Measurements from ENCODE around the gene KCNAB1.

DNA sequence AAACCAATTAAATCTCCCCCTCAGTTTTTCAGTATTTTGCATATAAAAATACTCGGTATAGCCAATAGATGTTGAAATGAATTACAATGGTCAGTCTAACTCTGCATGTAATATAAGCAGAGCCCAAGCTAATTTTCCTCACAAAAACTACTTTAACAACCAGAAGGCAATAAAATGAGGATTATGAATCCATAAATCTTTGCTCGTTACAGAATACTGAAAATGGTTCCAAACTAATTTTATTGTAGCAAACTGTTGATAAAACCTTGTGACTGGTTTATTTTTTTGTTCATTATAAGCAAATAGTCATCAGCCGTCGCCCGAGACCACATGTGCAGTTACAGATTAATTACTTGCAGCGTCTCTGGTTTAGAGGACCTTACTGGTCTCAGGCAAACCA lies 251.3 kb downstream of the KCNAB1 start:
- TF ChIP-seq, protein P1, sequence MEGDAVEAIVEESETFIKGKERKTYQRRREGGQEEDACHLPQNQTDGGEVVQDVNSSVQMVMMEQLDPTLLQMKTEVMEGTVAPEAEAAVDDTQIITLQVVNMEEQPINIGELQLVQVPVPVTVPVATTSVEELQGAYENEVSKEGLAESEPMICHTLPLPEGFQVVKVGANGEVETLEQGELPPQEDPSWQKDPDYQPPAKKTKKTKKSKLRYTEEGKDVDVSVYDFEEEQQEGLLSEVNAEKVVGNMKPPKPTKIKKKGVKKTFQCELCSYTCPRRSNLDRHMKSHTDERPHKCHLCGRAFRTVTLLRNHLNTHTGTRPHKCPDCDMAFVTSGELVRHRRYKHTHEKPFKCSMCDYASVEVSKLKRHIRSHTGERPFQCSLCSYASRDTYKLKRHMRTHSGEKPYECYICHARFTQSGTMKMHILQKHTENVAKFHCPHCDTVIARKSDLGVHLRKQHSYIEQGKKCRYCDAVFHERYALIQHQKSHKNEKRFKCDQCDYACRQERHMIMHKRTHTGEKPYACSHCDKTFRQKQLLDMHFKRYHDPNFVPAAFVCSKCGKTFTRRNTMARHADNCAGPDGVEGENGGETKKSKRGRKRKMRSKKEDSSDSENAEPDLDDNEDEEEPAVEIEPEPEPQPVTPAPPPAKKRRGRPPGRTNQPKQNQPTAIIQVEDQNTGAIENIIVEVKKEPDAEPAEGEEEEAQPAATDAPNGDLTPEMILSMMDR (IDR thresholded peaks at IDR 0.05 in 2 of 3, conservative IDR thresholded peaks at IDR 0.05 in 1 of 3; ENCODE audit: control insufficient read depth in 2 of 3, extremely low read depth in 1 of 3, insufficient read depth in 1 of 3, low read depth in 3 of 3, low read length in 3 of 3), result no peak
- TF ChIP-seq CHD2 (IDR thresholded peaks at IDR 0.05; ENCODE audit: borderline replicate concordance, low read depth, low read length) (no peak), POLR2A (IDR thresholded peaks at IDR 0.05; ENCODE audit: low read depth, low read length) (no peak), EP300 (IDR thresholded peaks at IDR 0.05; ENCODE audit: borderline replicate concordance in 1 of 2, control insufficient read depth in 1 of 2, low read depth in 2 of 2, low read length in 2 of 2) (no peak), SUZ12 (IDR thresholded peaks at IDR 0.05; ENCODE audit: unreplicated experiment) (no peak), NFXL1 (IDR thresholded peaks at IDR 0.05; ENCODE audit: borderline replicate concordance) (no peak), POLR2AphosphoS5 (IDR thresholded peaks at IDR 0.05; ENCODE audit: low read length) (no peak), SIN3A (IDR thresholded peaks at IDR 0.05; ENCODE audit: low read depth, low read length) (no peak), GABPA (IDR thresholded peaks at IDR 0.05; ENCODE audit: low read depth) (no peak), TCF12 (IDR thresholded peaks at IDR 0.05; ENCODE audit: low read depth, low read length) (no peak), REST (IDR thresholded peaks at IDR 0.05; ENCODE audit: low read depth, low read length) (no peak)
